ENCODE results near the gene FSCN2.

Gene FSCN2

DNA sequence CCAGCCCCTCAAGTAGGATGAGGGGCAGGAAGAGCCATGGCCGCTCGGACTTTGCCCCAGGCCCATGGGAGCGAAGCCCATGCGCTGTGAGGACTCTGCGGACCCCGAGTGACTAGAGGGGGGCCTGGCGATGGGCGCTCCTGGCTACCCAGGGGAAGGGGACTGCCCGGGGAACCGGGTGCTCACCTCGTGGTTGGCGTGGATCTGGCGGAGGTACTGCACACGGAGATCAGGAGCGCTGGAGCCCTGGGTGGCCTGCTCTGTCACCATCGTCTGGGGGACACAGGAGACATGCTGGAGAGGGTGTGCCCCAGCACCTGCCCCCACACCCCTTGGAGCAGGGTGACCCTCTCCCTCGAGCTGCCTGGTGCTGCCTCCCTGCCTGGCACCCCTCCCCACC is 12.9 kb downstream of the FSCN2 start:
- DNase-seq (ENCODE audit: low read depth in 2 of 2) = no peak

- DNase-seq (ENCODE audit: low read depth in 2 of 2) = no peak
Observed at GRCh38 chr17:81542431-81543338, 14.5 kb downstream of the FSCN2 start.

DNA sequence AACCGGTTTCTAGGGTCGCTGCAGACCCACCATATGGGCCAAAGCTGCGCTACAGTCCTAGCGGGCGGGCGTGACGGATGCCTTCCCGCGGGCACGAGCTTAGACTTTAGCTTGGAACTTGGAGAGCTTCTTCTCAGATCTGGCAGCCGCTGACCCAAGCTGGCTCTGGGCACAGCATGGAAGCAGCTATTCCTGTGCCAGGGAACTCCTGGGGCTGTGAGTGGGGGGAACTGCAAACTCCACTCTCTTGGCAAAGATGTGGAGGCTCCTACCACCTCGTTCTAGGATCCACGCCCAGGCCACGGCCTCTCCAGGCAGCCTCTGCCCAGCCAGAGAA is 15.1 kb downstream of the FSCN2 start:
- no peak for DNase-seq (ENCODE audit: low read depth in 2 of 2)

DNA sequence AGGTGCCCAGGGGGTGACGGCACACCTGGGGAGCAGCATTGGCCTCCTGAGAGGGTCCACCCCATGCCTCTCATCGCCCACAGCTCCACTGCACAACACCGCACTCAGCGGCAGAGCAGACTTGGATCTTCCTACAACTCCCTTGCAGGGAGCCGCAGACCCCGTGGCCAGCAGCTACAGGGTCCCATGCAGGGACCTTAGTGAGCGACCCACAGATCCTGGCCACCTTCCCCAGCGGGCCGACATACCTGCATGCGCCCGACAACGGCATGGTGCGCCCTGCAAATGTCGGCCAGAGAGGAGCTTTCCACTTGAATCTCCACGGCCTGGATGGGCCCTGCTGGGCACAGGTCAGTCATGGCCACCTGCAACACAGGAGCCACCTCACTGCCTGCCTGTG is 15.6 kb downstream of the FSCN2 start:
- no peak for DNase-seq (ENCODE audit: low read depth in 2 of 2)

GRCh38 chr17:81544281-81544974 is 16.3 kb downstream of the FSCN2 start:
- no peak for DNase-seq (ENCODE audit: low read depth in 2 of 2)

DNA sequence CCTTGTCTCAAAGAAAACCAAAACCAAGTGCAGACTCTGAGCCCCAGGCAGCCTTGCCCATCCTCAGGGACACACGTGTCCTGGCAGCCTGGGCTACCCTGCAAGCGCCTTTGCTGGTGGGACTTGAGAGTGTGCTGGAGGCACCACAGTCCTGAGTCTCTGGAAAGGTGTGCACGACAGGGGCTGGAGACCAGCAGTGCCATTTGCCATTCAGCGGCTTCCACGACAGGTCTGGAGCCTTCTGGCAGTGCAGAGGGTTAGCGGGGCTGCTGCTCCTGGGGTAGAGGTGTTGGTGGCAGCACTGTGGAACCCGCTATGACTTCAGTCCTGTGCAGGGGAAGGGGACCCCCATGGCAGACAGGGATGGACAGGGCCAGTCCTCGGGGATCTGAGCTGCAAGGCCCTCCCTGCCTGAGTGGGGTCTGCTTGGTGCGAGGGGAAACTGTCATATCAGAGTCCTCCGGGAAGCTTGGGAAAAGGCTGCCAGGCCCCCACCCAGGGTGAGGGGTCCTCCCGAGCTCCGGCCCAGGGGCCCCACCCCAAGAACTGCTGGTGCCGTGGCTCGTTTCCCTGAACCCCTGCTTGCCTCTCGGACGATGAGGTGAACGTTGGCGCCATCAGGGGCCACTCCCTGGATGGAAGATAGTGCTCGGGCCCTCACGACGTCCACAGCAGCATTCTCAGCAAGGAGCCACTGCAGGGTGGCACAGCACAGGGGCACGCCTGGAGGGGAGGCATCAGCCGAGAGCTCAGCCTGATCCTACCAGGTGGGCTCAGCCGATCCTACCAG is 17.2 kb downstream of the FSCN2 start:
- no peak for DNase-seq (ENCODE audit: low read depth in 2 of 2)

DNA sequence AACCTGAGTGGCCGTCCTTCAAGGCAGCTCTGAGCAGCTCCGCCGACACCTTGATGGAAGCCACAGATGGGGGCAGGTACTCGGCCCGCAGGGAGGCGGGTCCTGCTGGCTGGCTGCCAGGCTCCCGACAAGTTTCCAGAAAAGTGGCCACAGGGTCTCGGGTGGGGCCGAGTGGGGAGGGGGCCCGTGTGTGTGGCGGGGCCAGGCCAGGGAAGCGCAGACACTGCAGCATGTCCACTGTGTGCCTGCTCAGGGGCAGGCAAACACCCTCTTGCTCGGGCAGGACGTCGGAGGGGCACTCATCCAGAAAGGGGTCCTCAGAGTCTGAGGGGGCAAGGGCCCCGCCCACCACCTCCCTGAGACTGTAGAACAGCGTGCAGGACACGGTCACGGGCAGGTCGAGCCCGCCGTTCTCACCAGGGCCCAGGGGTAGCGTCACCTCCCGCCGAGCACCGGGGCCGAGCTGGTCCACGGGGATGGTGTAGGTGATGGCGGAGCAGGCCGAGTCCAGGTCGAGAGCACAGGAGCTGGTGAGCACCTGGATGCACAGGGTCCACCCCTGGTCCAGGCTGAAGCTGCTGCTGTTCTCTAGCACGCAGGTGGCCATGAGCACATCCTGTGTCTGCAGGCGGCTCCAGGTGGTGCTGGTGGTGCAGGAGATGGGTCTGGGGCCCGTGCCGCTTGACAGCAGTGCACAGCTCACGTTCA is 18.9 kb downstream of the FSCN2 start:
- no peak for DNase-seq (ENCODE audit: low read depth in 2 of 2)

DNA sequence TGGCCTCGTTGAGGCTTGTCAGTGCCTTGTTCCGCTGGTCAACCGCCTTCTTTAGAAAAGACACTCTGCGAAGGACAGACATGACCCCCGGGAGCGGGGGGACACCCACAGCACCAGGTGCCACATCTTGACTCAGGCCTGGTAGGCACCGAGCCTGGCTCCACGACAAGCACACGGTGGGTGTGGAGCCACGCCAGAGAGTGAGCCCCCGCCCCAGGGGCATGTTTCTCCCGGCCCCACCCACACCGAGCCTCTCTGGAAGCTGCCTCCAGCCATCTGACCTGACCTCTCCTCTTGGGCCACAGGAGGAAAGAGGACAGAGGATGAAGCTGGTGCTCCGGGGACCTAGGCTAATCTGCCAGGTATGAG is 19.4 kb downstream of the FSCN2 start:
- DNase-seq (ENCODE audit: low read depth in 2 of 2) = no peak

DNA sequence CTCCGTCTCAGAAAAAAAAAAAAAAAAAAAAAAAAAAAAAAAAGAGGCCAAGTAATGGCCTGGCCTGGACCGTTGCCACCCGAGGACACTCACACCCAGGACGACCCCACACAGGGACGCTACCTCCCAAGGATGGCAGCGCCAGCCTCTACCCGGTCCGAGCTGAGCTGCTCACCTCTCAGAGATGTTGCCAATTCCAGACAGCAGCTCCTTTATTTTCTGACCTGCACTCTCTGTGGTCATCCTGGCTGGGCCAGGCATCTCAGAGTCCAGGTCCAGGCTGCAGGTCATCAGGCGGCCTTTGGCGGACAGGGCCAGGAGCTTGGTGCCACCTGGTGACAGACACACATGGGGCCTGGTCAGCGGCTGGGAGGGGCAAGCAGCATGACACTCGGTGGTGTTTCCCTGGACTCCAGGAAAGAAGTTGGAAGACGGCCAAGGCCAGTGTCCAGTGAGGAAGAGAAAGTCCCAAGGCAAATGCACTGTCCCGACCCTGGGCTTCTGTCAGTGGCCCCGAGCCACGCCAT is 20.9 kb downstream of the FSCN2 start:
- DNase-seq (ENCODE audit: low read depth in 2 of 2) = no peak

GRCh38 chr17:81549826-81550225 is 21.6 kb downstream of the FSCN2 start:
- DNase-seq (ENCODE audit: low read depth in 2 of 2) = no peak

- DNase-seq (ENCODE audit: low read depth in 2 of 2) = no peak
Observed at GRCh38 chr17:81550285-81550684, 22.1 kb downstream of the FSCN2 start.

DNA sequence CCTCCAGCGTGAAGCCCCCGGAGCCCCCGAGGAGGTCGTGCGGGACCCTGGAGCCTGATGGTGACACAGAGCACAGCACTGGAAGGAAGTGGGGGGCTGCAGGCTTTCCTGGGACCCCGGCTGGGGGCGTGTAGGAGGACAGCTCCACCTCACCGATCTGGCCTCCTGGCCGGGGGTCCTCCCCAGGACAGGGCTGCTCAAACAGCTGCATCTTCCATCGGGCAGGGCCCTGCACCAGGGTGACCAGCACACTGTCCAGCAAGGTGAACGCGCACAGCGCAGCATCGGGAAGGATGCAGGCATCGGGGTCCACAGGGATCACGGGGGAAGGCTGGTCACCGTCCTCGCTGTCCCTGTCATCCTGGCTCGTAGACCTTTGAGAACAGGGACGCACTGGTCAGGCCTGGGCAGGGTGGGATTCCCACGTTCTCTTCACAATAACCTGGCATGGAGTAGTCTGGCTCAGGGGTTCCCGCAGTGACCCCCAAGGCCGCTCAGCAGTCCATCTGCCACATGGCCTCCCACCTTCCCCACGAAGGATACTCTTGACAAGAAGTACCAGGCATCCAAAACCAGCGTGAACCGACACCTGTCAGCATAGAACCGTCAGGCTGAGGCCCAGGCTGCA is 22.8 kb downstream of the FSCN2 start:
- no peak for DNase-seq (ENCODE audit: low read depth in 2 of 2)

DNA sequence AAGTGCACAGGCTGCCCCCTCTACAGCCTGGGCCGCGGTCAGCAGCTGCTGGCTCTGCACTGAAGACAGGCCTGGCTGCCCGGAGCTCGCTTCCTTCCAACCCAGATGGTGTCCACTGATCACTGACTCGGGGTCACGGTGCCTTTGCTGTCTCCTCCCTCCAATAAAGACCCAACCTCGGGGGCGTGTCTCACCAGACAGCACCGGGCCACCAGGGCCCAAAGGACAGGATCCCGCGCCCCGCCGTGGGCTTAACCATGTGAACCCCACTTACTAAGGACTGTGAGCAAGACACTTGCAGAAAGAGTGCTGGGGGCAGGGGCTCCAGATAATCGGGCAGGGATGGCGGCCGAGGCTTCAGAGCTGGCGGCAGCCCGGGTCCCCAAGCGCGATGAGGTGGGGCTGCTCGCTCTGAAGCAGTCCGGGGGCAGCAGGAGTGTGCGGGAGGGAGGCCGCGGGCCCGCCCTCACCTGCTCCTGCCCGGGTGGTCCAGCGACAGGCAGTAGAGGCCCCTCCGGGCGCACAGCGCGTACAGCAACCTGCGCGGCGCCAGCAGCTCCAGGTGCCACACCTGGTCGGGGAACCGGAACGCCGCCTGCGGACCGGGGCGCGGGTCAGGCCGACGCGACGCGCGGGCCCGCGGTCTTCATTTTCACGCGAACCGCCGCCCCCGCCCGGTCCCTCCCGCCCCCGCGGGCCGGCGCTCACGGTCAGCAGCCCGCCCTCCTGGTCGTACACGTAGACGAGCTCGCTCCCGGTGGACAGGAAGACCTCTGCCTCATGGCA is 23.5 kb downstream of the FSCN2 start:
- no peak for DNase-seq (ENCODE audit: low read depth in 2 of 2)

- peak; percentile 78 to 81 for DNase-seq (ENCODE audit: low read depth in 2 of 2)
Observed at GRCh38 chr17:81552244-81553017, 24.3 kb downstream of the FSCN2 start, which contains the start of gene FAAP100. TSS of gene FAAP100 (minus strand) at chr17:81552353. CDS start at chr17:81552330, 23 bp downstream.

DNA sequence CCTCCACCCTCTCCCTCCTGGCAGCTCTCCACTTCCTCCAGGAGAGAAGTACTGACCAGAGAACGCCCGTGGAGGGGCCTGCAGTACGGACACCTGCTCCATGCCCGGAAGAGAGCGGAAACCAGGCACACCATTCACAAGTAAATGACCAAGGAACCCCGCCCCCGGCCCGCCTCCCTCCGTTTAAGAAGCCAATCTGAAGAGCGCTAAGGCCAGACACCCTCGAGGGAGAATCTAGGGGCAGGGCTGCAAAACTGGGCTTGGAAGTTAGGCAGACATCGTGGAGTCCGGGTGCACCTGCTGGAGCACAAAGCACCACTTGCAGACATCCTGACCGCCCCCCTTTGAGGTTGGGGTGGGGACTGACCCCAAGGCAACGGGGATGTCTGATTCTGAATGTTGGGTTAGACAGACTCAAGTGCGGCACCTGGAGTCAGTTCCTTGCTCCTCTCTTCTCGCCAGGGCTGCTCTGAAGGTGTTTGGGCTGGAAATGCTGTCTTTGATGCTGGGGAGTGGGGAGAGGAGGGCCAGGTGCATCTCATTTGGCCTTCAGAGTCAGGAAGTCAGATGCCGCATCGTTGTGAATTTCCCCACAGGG is 24.9 kb downstream of the FSCN2 start:
- DNase-seq (ENCODE audit: low read depth in 2 of 2) = peak; percentile 70 to 76

- DNase-seq (ENCODE audit: low read depth in 2 of 2) = no peak
Observed at GRCh38 chr17:81553616-81554181, 25.5 kb downstream of the FSCN2 start.

GRCh38 chr17:81556175-81556691 is 28.1 kb downstream of the FSCN2 start:
- no peak for DNase-seq (ENCODE audit: low read depth in 2 of 2)

GRCh38 chr17:81556863-81557262 is 28.7 kb downstream of the FSCN2 start:
- no peak for DNase-seq (ENCODE audit: low read depth in 2 of 2)

Measured in stimulated activated CD8-positive, alpha-beta memory T cell treated with anti-CD3 and anti-CD28 coated beads, Interleukin-15, amount 100 ng/mL, for 48 hours (primary cell).